Epithelial cell of proximal tubule (primary cell): ENCODE measurements around the gene PTPN1. TPM values are rescaled to one million over a fixed set of nuclear protein-coding genes. Genes with fewer than 3 reads are reported as not detected.
A peak's percentile ranks its signal among the peaks of the same experiment; 100 is the strongest.

Experiments used
- DNase-seq: peaks from one replicate; pipeline ENCODE4 v3.0.0-alpha.2; 2011; ENCODE audit warnings: low read depth
- H3K4me3 ChIP-seq: 2 replicates; pipeline ENCODE4 v1.5.1; 2011; ENCODE audit warnings: low read depth, mild to moderate bottlenecking, low read length
- total RNA-seq: library from RNA; depleted of rRNA; stranded (reverse); fragments of >200 nt; gene quantifications from 2 replicates; pipeline ENCODE4 v1.2.3, GENCODE V29; 2015
- TF ChIP-seq, protein P1 (sequence below): conservative IDR thresholded peaks from 2 replicates; pipeline ENCODE4 v1.5.1; 2012; ENCODE audit warnings: low read depth, mild to moderate bottlenecking, low read length

PTPN1 gene
- total RNA-seq, 1 donor from 2014 or later = 41.7 TPM

DNA sequence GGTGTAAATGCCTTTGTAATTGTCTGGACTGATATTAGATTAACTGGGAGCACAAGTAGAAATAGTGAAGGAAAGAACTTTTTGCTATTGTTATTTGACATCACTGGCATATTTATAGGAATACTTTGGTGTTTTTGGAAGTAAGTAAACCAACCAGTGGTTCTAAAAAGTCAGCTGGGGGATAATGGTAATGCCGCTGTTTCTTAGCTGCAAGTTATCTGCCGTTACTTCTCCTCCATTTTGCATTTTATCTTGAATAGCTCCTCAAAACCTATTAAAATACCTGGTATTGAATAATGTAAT lies 3.8 kb downstream of the PTPN1 start:
- TF ChIP-seq, protein P1, sequence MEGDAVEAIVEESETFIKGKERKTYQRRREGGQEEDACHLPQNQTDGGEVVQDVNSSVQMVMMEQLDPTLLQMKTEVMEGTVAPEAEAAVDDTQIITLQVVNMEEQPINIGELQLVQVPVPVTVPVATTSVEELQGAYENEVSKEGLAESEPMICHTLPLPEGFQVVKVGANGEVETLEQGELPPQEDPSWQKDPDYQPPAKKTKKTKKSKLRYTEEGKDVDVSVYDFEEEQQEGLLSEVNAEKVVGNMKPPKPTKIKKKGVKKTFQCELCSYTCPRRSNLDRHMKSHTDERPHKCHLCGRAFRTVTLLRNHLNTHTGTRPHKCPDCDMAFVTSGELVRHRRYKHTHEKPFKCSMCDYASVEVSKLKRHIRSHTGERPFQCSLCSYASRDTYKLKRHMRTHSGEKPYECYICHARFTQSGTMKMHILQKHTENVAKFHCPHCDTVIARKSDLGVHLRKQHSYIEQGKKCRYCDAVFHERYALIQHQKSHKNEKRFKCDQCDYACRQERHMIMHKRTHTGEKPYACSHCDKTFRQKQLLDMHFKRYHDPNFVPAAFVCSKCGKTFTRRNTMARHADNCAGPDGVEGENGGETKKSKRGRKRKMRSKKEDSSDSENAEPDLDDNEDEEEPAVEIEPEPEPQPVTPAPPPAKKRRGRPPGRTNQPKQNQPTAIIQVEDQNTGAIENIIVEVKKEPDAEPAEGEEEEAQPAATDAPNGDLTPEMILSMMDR = no peak
- H3K4me3 ChIP-seq = peak overlapping the region; percentile 97
- no peak for DNase-seq

DNA sequence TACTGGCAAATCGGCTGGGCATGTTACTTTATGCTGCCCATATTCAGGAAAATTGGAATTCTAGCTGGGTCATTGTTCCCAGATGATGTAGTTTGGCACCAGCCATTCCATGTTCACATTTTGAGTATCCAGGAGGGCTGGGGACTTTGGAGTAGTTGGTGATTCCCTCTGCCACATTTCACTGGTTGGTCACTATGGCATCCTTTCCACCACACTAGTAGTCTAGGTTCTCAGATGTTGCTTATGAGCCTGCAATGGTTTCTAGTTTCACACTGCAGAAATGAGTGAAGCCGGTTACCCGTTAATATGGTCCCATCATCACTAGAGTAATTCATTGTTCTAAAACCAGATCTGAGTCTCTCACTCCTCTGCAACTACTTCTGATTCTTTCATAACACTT lies 4.6 kb downstream of the PTPN1 start:
- peak overlapping the region; percentile 97 for H3K4me3 ChIP-seq
- TF ChIP-seq, protein P1 = no peak
- no peak for DNase-seq

DNA sequence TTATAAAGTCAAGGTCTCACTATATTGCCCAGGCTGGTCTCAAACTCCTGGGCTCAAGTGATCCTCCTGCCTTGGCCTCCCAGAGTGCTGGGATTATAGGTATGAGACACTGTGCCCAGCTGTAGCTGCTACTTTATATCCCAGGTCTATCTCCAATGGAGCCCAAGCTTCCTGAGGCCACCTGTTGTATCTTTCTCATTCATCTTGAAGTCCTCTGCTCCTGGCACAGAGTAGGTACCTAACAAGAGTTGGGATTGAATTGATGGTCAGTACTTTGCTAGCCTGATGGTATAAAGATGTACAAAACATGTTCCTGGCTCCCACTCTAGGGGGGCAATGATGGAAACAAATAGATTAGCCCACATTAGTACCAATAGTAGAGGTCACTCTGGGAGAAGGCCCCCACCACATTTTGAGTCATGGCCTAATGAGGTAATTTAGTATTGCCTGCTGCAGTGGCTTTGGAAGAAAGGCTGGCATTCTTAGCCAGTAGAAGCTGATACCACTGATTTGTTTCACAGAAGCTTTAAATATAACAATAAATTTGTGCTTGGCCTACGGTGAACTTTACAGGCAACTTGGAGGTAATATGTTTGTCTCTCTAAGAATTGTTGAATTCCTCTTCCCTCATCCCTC lies 5.4 kb downstream of the PTPN1 start:
- H3K4me3 ChIP-seq = peak overlapping the region; percentile 97
- TF ChIP-seq, protein P1 = no peak
- no peak for DNase-seq

DNA sequence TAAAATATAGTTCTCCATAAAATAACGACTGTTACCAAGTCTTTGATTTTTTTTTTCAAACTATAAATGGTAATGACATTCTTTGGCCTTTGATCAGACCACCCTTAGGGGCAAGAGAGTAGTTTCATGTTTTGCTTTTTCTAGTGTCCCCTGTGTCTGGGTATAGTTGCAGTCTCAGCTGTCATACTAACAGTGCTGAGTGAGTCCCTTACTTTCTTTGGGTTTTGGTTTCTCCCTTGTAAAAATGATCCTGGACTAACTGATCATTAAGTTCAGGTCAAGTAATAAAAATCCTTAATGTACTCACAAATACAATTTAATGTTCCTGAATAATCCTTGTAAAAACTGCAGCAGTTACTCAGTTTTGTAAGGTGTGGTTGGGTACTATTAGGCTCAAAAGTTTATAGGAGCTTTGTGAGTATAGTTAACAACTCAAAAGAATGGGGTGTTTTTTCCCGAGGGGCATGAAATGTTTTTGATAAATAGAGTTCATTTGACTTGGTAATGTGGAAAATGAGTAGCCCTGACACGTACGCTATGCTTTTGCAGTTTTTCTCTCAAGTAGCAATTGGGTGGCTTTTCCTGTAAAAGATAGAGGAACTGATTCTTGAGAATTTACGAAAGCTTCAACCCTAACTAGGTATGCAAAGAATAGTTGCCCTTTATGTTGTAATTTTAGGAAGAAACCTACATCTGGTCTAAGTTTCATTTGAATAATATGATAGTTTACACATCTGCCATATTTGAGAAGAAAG lies 6.2 kb downstream of the PTPN1 start:
- DNase-seq = no peak
- H3K4me3 ChIP-seq = peak overlapping the region; percentile 97
- TF ChIP-seq, protein P1 = no peak

DNA sequence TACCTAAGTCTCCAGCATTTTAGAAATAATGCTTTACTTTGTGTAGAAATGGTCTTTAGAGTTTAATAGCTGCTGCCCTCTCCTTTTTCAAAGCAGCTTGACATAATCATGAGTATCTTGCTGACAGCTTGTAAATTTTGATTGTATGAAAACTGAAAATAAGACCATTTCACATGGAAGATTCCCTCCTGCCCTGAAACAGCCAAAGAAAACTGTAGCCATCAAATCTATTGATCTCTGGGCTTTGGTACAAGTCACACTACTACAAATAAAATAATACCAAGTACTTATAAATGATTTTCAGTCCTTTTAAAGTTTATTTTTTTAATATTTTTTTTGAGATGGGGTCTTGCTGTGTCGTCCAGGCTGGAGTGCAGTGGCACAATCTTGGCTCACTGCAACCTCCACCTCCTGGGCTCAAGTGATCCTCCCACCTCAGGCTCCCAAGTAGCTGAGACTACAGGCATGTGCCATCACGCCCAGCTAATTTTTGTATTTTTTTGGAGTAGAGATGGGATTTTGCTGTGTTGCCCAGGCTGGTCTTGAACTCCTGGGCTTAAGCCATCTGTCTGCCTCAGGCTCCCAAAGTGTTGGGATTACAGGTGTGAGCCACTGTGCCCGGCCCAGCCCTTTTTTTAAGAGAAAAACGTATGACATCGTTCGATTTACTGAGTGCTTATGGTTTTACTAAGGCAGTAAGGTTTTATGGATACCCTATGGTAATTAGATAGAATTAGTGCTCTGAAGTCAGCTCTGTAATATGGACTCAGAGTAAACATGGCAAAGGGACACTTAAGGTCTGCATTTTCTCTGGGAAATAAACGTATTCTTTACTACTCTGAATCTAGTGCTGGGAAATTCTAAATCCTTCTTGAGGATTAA lies 7.0 kb downstream of the PTPN1 start:
- TF ChIP-seq, protein P1 = no peak
- no peak for DNase-seq
- H3K4me3 ChIP-seq = peak overlapping the region; percentile 1

DNA sequence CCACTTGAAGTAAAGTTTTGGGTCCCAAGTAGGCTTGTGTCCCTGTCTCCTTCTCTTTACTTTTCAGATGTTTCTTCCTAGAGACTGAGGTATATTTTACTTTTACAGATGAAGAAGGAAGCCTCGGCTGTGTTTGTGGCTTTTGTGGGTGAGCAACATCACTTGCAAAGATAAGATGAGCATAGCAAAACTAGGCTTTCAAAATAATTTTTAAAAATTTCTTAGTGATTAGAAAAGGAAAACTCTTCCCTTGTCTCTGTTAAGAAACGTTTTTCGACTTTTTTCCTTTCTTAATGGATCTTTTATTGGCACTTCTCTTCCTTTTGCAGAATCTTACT lies 7.6 kb downstream of the PTPN1 start:
- peak overlapping the region; percentile 1 for H3K4me3 ChIP-seq

More for the DNA sequence above, 7.6 kb downstream of the PTPN1 start:
- TF ChIP-seq, protein P1 = no peak
- DNase-seq = no peak
